GM12878 (cell line): ENCODE measurements around the gene PSMA8. TPM values are rescaled to one million over a fixed set of nuclear protein-coding genes. Genes with fewer than 3 reads are reported as not detected.

Experiments used
- BACH1 ChIP-seq: fragments of 450-650 bp; IDR thresholded peaks from 2 replicates; pipeline ENCODE4 v1.6.1; 2017; ENCODE audit warnings: mild to moderate bottlenecking, borderline replicate concordance
- BCL3 ChIP-seq: IDR thresholded peaks from 2 replicates; pipeline ENCODE4 v1.6.1; 2011; ENCODE audit warnings: borderline replicate concordance, low read depth, mild to moderate bottlenecking, moderate library complexity, low read length; ENCODE audit not compliant: insufficient read depth, poor library complexity, severe bottlenecking
- BRCA1 ChIP-seq: IDR thresholded peaks from 2 replicates; pipeline ENCODE4 v1.6.1; 2011; ENCODE audit warnings: low read depth, low read length, improper control_type of control experiment
- CBX5 ChIP-seq: sonication (generic); IDR thresholded peaks from 2 replicates; pipeline ENCODE4 v1.6.1; 2016; ENCODE audit warnings: low read depth, moderate library complexity, mild to moderate bottlenecking, inconsistent platforms
- CREB1 ChIP-seq: IDR thresholded peaks from 2 replicates; pipeline ENCODE4 v1.6.1; 2012; ENCODE audit warnings: low read depth, mild to moderate bottlenecking, inconsistent platforms
- ELK1 ChIP-seq: IDR thresholded peaks from 2 replicates; pipeline ENCODE4 v1.6.1; 2012; ENCODE audit warnings: low read depth, low read length, improper control_type of control experiment
- HDAC6 ChIP-seq: fragments of 200-600 bp; sonication (generic); IDR thresholded peaks from one replicate; pipeline ENCODE4 v1.8.0; 2017; ENCODE audit warnings: antibody characterized with exemption; ENCODE audit not compliant: unreplicated experiment
- NFXL1 ChIP-seq: fragments of 450-650 bp; IDR thresholded peaks from 2 replicates; pipeline ENCODE4 v1.6.1; 2017; ENCODE audit warnings: antibody characterized with exemption, mild to moderate bottlenecking, borderline replicate concordance
- NFYA ChIP-seq: IDR thresholded peaks from 2 replicates; pipeline ENCODE4 v1.6.1; 2011; ENCODE audit warnings: low read depth, mild to moderate bottlenecking, low read length, improper control_type of control experiment, borderline replicate concordance
- ZNF384 ChIP-seq: IDR thresholded peaks from 2 replicates; pipeline ENCODE4 v1.6.1; 2012; ENCODE audit warnings: low read depth, mild to moderate bottlenecking, low read length, improper control_type of control experiment, borderline replicate concordance
- ZNF687 ChIP-seq: fragments of 450-650 bp; IDR thresholded peaks from 2 replicates; pipeline ENCODE4 v1.6.1; 2017; ENCODE audit warnings: mild to moderate bottlenecking, moderate library complexity
- polyA plus RNA-seq, 11 experiments: library from polyadenylated mRNA; depleted of rRNA in 4 of 11; unstranded in 6 of 11; stranded (reverse) in 5 of 11; fragments of >200 nt; fragmentation: Nextera tagmentation in 4 of 11; fragmentation: Illumina TruSeq in 1 of 11; extraction: Ambion mirVana in 4 of 11; extraction: Trizol in 1 of 11; gene quantifications; 1 replicate in 1 of 11; 2 replicates in 10 of 11; pipeline versions ENCODE4 v1.2.1 to v1.2.3, GENCODE V29; 2011 to 2016; ENCODE audit warnings: inconsistent platforms in 2 of 11, missing spikeins in 2 of 11, low read depth in 1 of 11
- total RNA-seq, 4 experiments: library from RNA; depleted of rRNA in 3 of 4; stranded (reverse); fragments of >200 nt in 3 of 4; fragmentation: Illumina TruSeq in 1 of 4; extraction: Trizol in 1 of 4; gene quantifications; 2 replicates each; pipeline versions ENCODE4 v1.2.1 to v1.2.3, GENCODE V29; 2013 to 2021
- TF ChIP-seq, protein P1 (sequence below): fragments of 450-650 bp; IDR thresholded peaks from 2 replicates; pipeline ENCODE4 v1.6.1; 2017; ENCODE audit warnings: mild to moderate bottlenecking, low read depth, inconsistent platforms; ENCODE audit not compliant: poor library complexity, severe bottlenecking
- TF ChIP-seq, protein P2 (sequence below): fragments of 450-650 bp; formaldehyde crosslinking; IDR thresholded peaks from 2 replicates; pipeline ENCODE4 v1.4.0; 2022; ENCODE audit warnings: mild to moderate bottlenecking, moderate library complexity
- TF ChIP-seq, protein P3 (sequence below): fragments of 450-650 bp; IDR thresholded peaks from 2 replicates; pipeline ENCODE4 v1.6.1; 2016; ENCODE audit warnings: mild to moderate bottlenecking

PSMA8 gene
- total and polyA plus RNA-seq, 10 of the 15 experiments (the other 5 are each of a cell fraction or from before 2014, with no cell fraction given) = 0.07 to 0.15 (median 0.09) TPM; not detected in 6

DNA sequence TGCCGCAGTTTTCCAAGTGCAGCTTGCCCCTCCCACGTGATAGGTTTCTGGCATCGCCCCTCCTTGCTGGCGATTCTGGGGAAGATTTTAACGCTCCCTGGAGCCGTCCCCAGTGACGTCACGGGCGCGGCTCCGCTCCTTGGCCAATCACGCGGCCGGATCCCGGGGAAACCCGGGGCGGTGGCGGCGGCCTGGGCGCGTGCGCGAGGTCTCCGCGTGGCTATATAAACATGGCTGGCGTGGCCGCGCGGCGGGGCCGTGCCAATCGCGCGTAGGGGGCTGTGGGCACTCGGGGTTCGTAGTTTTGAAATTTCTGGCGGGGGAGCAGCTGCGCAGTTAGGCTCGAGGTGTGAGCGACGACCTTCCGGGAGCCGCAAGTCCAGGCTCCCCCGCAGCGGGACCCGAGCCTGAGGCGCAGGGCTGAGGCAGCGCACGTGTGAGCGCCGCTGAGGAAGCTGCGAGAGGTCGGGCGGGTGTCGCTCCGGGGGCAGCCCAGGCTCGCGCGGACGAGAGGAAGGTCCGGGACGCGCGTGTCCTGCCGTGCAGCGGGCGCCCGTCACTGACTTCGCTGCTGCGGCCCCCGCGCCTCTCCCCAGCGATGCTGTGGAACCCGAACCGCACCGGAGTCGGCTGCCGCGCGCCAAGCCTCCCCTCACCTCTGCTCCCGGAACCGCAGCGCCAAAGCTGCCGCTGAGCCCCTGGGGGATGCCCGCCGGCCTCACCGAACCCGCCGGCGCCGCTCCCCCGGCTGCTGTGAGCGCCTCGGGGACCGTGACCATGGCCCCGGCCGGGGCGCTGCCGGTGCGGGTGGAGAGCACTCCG lies 92.8 kb downstream of the PSMA8 start, which contains the start of gene TAF4B (continued):
- TF ChIP-seq, protein P1, sequence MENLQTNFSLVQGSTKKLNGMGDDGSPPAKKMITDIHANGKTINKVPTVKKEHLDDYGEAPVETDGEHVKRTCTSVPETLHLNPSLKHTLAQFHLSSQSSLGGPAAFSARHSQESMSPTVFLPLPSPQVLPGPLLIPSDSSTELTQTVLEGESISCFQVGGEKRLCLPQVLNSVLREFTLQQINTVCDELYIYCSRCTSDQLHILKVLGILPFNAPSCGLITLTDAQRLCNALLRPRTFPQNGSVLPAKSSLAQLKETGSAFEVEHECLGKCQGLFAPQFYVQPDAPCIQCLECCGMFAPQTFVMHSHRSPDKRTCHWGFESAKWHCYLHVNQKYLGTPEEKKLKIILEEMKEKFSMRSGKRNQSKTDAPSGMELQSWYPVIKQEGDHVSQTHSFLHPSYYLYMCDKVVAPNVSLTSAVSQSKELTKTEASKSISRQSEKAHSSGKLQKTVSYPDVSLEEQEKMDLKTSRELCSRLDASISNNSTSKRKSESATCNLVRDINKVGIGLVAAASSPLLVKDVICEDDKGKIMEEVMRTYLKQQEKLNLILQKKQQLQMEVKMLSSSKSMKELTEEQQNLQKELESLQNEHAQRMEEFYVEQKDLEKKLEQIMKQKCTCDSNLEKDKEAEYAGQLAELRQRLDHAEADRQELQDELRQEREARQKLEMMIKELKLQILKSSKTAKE = no peak
- TF ChIP-seq CREB1 (peak; percentile 89), BRCA1 (0 out of 2 replicates have a peak, but pooled peaks have one; percentile 14), CBX5 (no peak), BCL3 (no peak), HDAC6 (no peak), NFXL1 (no peak), ELK1 (no peak), NFYA (no peak), ZNF687 (peak; percentile 81), ZNF384 (no peak), BACH1 (peak; percentile 90)
- TF ChIP-seq, protein P2, sequence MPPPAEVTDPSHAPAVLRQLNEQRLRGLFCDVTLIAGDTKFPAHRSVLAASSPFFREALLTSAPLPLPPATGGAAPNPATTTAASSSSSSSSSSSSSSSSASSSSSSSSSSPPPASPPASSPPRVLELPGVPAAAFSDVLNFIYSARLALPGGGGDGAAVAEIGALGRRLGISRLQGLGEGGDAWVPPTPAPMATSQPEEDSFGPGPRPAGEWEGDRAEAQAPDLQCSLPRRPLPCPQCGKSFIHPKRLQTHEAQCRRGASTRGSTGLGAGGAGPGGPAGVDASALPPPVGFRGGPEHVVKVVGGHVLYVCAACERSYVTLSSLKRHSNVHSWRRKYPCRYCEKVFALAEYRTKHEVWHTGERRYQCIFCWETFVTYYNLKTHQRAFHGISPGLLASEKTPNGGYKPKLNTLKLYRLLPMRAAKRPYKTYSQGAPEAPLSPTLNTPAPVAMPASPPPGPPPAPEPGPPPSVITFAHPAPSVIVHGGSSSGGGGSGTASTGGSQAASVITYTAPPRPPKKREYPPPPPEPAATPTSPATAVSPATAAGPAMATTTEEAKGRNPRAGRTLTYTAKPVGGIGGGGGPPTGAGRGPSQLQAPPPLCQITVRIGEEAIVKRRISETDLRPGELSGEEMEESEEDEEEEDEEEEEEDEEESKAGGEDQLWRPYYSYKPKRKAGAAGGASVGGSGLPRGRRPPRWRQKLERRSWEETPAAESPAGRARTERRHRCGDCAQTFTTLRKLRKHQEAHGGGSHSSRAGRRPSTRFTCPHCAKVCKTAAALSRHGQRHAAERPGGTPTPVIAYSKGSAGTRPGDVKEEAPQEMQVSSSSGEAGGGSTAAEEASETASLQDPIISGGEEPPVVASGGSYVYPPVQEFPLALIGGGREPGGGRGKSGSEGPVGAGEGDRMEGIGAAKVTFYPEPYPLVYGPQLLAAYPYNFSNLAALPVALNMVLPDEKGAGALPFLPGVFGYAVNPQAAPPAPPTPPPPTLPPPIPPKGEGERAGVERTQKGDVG (CRISPR knock-in tag) = no peak
- TF ChIP-seq, protein P3, sequence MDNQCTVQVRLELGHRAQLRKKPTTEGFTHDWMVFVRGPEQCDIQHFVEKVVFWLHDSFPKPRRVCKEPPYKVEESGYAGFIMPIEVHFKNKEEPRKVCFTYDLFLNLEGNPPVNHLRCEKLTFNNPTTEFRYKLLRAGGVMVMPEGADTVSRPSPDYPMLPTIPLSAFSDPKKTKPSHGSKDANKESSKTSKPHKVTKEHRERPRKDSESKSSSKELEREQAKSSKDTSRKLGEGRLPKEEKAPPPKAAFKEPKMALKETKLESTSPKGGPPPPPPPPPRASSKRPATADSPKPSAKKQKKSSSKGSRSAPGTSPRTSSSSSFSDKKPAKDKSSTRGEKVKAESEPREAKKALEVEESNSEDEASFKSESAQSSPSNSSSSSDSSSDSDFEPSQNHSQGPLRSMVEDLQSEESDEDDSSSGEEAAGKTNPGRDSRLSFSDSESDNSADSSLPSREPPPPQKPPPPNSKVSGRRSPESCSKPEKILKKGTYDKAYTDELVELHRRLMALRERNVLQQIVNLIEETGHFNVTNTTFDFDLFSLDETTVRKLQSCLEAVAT = 0 out of 2 replicates have a peak, but pooled peaks have one; percentile 38
